GM23338 (cell line): ENCODE results near the gene ZFPL1. TPM values are rescaled to one million over a fixed set of nuclear protein-coding genes. Genes with fewer than 3 reads are reported as not detected.
A peak's percentile ranks its signal among the peaks of the same experiment; 100 is the strongest.

Source experiments
- ATAC-seq: fragments of 200-7000 bp; cut with Tn5 transposase; 3 replicates; pipeline ENCODE4 v1.9.1; 2020
- DNase-seq: peaks from one replicate; pipeline ENCODE4 v3.0.0-alpha.2; 2015; ENCODE audit warnings: low spot score
- H2AFZ ChIP-seq: fragments of 200-600 bp; sonication (generic); 2 replicates; pipeline ENCODE4 v1.8.0; 2016; ENCODE audit warnings: antibody characterized with exemption, mild to moderate bottlenecking, moderate library complexity
- H3F3A ChIP-seq: fragments of 200-600 bp; sonication (generic); replicated peaks from 2 replicates; pipeline ENCODE4 v1.8.0; 2017; ENCODE audit warnings: antibody characterized with exemption, mixed run types, low read depth
- H3K27ac ChIP-seq: fragments of 200-600 bp; sonication (generic); 2 replicates; pipeline ENCODE4 v1.6.1; 2016; ENCODE audit warnings: low read depth
- H3K27me3 ChIP-seq: fragments of 200-600 bp; sonication (generic); 2 replicates; pipeline ENCODE4 v1.8.0; 2016; ENCODE audit warnings: mild to moderate bottlenecking, mixed run types, moderate library complexity; ENCODE audit not compliant: insufficient read depth
- H3K36me3 ChIP-seq: fragments of 200-600 bp; sonication (generic); 2 replicates; pipeline ENCODE4 v1.8.0; 2016; ENCODE audit warnings: mild to moderate bottlenecking; ENCODE audit not compliant: insufficient read depth
- H3K4me1 ChIP-seq: fragments of 200-600 bp; sonication (generic); 2 replicates; pipeline ENCODE4 v1.8.0; 2016; ENCODE audit warnings: mild to moderate bottlenecking, moderate library complexity; ENCODE audit not compliant: insufficient read depth
- H3K4me2 ChIP-seq: fragments of 200-600 bp; sonication (generic); 2 replicates; pipeline ENCODE4 v1.7.1; 2017; ENCODE audit warnings: mixed run types
- H3K4me3 ChIP-seq: fragments of 200-600 bp; sonication (generic); 2 replicates; pipeline ENCODE4 v1.6.1; 2016; ENCODE audit warnings: mixed run types
- H3K79me2 ChIP-seq: fragments of 200-600 bp; sonication (generic); replicated peaks from 2 replicates; pipeline ENCODE4 v1.8.0; 2017; ENCODE audit warnings: mild to moderate bottlenecking; ENCODE audit not compliant: insufficient read depth
- H3K9me2 ChIP-seq: fragments of 200-600 bp; sonication (generic); 2 replicates; pipeline ENCODE4 v1.8.0; 2017; ENCODE audit not compliant: insufficient read depth
- H4K20me1 ChIP-seq: fragments of 200-600 bp; sonication (generic); replicated peaks from 2 replicates; pipeline ENCODE4 v1.8.0; 2017; ENCODE audit warnings: mild to moderate bottlenecking; ENCODE audit not compliant: insufficient read depth
- H3K27ac Mint-ChIP-seq: 2 replicates; pipeline ENCODE4 v1.8.0; 2020; ENCODE audit warnings: inconsistent platforms, mild to moderate bottlenecking, moderate library complexity, mixed read lengths
- H3K27me3 Mint-ChIP-seq: 3 replicates; pipeline ENCODE4 v1.8.0; 2022; ENCODE audit warnings: low read depth, mild to moderate bottlenecking, moderate library complexity, mixed read lengths, inconsistent platforms; ENCODE audit not compliant: insufficient read depth, poor library complexity
- H3K36me3 Mint-ChIP-seq: 3 replicates; pipeline ENCODE4 v1.8.0; 2021; ENCODE audit warnings: low read depth, mild to moderate bottlenecking, inconsistent platforms, moderate library complexity, mixed read lengths
- H3K4me1 Mint-ChIP-seq: 3 replicates; pipeline ENCODE4 v1.8.0; 2020; ENCODE audit warnings: mild to moderate bottlenecking, inconsistent platforms, mixed read lengths
- H3K4me3 Mint-ChIP-seq: 3 replicates; pipeline ENCODE4 v1.8.0; 2021; ENCODE audit warnings: moderate library complexity, mild to moderate bottlenecking, inconsistent platforms, mixed read lengths
- H3K9me3 Mint-ChIP-seq: 3 replicates; pipeline ENCODE4 v1.8.0; 2020; ENCODE audit warnings: moderate library complexity, mild to moderate bottlenecking, inconsistent platforms, mixed read lengths
- CREB1 ChIP-seq: fragments of 250-450 bp; sonication (Bioruptor Pico); IDR thresholded peaks from 2 replicates; pipeline ENCODE4 v1.5.0; 2020; ENCODE audit warnings: low read depth, mild to moderate bottlenecking, moderate library complexity
- CTCF ChIP-seq, 2 experiments: fragments of 200-600 bp in 1 of 2; sonication (generic) in 1 of 2; conservative IDR thresholded peaks; 2 replicates each; pipeline versions ENCODE4 v1.5.1 to v1.6.1; 2016 to 2017; ENCODE audit warnings: antibody characterized with exemption in 2 of 2, low read depth in 2 of 2, mild to moderate bottlenecking in 2 of 2, moderate library complexity in 1 of 2
- ETS1 ChIP-seq: IDR thresholded peaks from 2 replicates; pipeline ENCODE4 v1.6.1; 2016; ENCODE audit warnings: antibody characterized with exemption
- EZH2 ChIP-seq: fragments of 200-600 bp; sonication (generic); IDR thresholded peaks from one replicate; pipeline ENCODE4 v1.8.0; 2017; ENCODE audit warnings: antibody characterized with exemption, mild to moderate bottlenecking, low read depth; ENCODE audit not compliant: unreplicated experiment
- NANOG ChIP-seq: IDR thresholded peaks from 2 replicates; pipeline ENCODE4 v1.6.1; 2016; ENCODE audit warnings: antibody characterized with exemption, borderline replicate concordance
- POLR2AphosphoS5 ChIP-seq: IDR thresholded peaks from 2 replicates; pipeline ENCODE4 v1.6.1; 2016; ENCODE audit warnings: antibody characterized with exemption, low read depth
- STAT1 ChIP-seq: IDR thresholded peaks from one replicate; pipeline ENCODE4 v1.6.1; 2016; ENCODE audit warnings: antibody characterized with exemption; ENCODE audit not compliant: unreplicated experiment
- ZNF114 ChIP-seq: fragments of 250-450 bp; sonication (Bioruptor Pico); IDR thresholded peaks from 2 replicates; pipeline ENCODE4 v1.5.0; 2020; ENCODE audit warnings: mild to moderate bottlenecking, moderate library complexity
- ZNF331 ChIP-seq: fragments of 250-450 bp; sonication (Bioruptor Pico); IDR thresholded peaks from 2 replicates; pipeline ENCODE4 v1.5.0; 2020; ENCODE audit warnings: low read depth, mild to moderate bottlenecking, moderate library complexity
- polyA plus RNA-seq: library from polyadenylated mRNA; unstranded; fragments of >200 nt; fragmentation: Nextera tagmentation; extraction: Ambion mirVana; gene quantifications from 2 replicates; pipeline ENCODE4 v1.2.1, GENCODE V29; 2016
- total RNA-seq: library from RNA; depleted of rRNA; stranded (reverse); fragments of >200 nt; shearing (Covaris generic); gene quantifications from 2 replicates; pipeline ENCODE4 v1.2.3, GENCODE V29; 2014
- TF ChIP-seq, protein P1 (sequence below): fragments of 250-450 bp; sonication (Bioruptor Pico); IDR thresholded peaks from 2 replicates; pipeline ENCODE4 v1.5.0; 2020; ENCODE audit warnings: mild to moderate bottlenecking, moderate library complexity

The ZFPL1 gene
- total and polyA plus RNA-seq, 2 experiments from 2014 or later = 26.3 to 26.8 TPM

- TF ChIP-seq CTCF (conservative IDR thresholded peaks at IDR 0.05; ENCODE audit: low read depth in 2 of 2) (no peak), ETS1 (peak; percentile 96), CREB1 (CRISPR knock-in tag) (peak; percentile 88), ZNF331 (CRISPR knock-in tag) (no peak)
Measured at GRCh38 chr11:65095974-65096806, 12.2 kb downstream of the ZFPL1 start, which contains the start of gene VPS51 (continued).

GRCh38 chr11:65096926-65097325 is 12.9 kb downstream of the ZFPL1 start:
- Histone ChIP-seq H3K27ac (no peak overlapping the region), H3K79me2 (peaks cover 27% of the 10 kb centered on the region), H3K36me3 (peaks cover 4% of the 10 kb centered on the region; the same call in 1 of the 2 replicates), H3K4me1 (peaks cover 6% of the 10 kb centered on the region), H3F3A (0 out of 2 replicates have a peak, but pooled peaks cover 5% of the 10 kb centered on the region), H3K4me3 (peak overlapping the region; percentile 96), H3K4me2 (peak overlapping the region; percentile 70), H3K27me3 (no peaks in the 10 kb centered on the region), H4K20me1 (no peaks in the 10 kb centered on the region; the same call in 1 of the 2 replicates), H3K9me2 (no peaks in the 10 kb centered on the region), H2AFZ (no peak overlapping the region)
- ATAC-seq (no peak), DNase-seq (no peak)
- peaks cover 6% of the 10 kb centered on the region for H3K27me3 Mint-ChIP-seq
- H3K4me1 Mint-ChIP-seq = peaks cover 2% of the 10 kb centered on the region; the same call in 2 of the 3 replicates
- H3K27ac Mint-ChIP-seq = no peak overlapping the region
- peak overlapping the region; percentile 97 for H3K4me3 Mint-ChIP-seq
- peaks cover 4% of the 10 kb centered on the region; the same call in 2 of the 3 replicates for H3K36me3 Mint-ChIP-seq
- no peak for TF ChIP-seq EZH2
- no peak for TF ChIP-seq ETS1
- TF ChIP-seq STAT1 = no peak
- TF ChIP-seq ZNF331 (CRISPR knock-in tag) = no peak
- no peak for TF ChIP-seq NANOG
- TF ChIP-seq POLR2AphosphoS5 = no peak
- TF ChIP-seq, protein P1, sequence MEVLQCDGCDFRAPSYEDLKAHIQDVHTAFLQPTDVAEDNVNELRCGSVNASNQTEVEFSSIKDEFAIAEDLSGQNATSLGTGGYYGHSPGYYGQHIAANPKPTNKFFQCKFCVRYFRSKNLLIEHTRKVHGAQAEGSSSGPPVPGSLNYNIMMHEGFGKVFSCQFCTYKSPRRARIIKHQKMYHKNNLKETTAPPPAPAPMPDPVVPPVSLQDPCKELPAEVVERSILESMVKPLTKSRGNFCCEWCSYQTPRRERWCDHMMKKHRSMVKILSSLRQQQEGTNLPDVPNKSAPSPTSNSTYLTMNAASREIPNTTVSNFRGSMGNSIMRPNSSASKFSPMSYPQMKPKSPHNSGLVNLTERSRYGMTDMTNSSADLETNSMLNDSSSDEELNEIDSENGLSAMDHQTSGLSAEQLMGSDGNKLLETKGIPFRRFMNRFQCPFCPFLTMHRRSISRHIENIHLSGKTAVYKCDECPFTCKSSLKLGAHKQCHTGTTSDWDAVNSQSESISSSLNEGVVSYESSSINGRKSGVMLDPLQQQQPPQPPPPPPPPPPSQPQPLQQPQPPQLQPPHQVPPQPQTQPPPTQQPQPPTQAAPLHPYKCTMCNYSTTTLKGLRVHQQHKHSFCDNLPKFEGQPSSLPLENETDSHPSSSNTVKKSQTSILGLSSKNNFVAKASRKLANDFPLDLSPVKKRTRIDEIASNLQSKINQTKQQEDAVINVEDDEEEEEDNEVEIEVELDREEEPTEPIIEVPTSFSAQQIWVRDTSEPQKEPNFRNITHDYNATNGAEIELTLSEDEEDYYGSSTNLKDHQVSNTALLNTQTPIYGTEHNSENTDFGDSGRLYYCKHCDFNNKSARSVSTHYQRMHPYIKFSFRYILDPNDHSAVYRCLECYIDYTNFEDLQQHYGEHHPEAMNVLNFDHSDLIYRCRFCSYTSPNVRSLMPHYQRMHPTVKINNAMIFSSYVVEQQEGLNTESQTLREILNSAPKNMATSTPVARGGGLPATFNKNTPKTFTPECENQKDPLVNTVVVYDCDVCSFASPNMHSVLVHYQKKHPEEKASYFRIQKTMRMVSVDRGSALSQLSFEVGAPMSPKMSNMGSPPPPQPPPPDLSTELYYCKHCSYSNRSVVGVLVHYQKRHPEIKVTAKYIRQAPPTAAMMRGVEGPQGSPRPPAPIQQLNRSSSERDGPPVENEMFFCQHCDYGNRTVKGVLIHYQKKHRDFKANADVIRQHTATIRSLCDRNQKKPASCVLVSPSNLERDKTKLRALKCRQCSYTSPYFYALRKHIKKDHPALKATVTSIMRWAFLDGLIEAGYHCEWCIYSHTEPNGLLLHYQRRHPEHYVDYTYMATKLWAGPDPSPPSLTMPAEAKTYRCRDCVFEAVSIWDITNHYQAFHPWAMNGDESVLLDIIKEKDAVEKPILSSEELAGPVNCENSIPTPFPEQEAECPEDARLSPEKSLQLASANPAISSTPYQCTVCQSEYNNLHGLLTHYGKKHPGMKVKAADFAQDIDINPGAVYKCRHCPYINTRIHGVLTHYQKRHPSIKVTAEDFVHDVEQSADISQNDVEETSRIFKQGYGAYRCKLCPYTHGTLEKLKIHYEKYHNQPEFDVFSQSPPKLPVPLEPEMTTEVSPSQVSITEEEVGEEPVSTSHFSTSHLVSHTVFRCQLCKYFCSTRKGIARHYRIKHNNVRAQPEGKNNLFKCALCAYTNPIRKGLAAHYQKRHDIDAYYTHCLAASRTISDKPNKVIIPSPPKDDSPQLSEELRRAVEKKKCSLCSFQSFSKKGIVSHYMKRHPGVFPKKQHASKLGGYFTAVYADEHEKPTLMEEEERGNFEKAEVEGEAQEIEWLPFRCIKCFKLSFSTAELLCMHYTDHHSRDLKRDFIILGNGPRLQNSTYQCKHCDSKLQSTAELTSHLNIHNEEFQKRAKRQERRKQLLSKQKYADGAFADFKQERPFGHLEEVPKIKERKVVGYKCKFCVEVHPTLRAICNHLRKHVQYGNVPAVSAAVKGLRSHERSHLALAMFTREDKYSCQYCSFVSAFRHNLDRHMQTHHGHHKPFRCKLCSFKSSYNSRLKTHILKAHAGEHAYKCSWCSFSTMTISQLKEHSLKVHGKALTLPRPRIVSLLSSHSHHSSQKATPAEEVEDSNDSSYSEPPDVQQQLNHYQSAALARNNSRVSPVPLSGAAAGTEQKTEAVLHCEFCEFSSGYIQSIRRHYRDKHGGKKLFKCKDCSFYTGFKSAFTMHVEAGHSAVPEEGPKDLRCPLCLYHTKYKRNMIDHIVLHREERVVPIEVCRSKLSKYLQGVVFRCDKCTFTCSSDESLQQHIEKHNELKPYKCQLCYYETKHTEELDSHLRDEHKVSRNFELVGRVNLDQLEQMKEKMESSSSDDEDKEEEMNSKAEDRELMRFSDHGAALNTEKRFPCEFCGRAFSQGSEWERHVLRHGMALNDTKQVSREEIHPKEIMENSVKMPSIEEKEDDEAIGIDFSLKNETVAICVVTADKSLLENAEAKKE = no peak
- TF ChIP-seq CTCF (conservative IDR thresholded peaks at IDR 0.05; ENCODE audit: low read depth in 2 of 2) = no peak
- TF ChIP-seq ZNF114 (CRISPR knock-in tag) = no peak
- H3K9me3 Mint-ChIP-seq = no peaks in the 10 kb centered on the region
